Kasumi-1 (cell line): ENCODE data around the gene ZNF346.
"Not testable (repeated sequence)": the region's sequence is repeated elsewhere in the genome, so short reads cannot be mapped to it uniquely, and the experiment has no call there.

Source experiments
- DNase-seq, 2 experiments: peaks; one replicate each; lab custom pipeline; 2025; lab: John Stamatoyannopoulos, UW

Gene ZNF346, protein sequence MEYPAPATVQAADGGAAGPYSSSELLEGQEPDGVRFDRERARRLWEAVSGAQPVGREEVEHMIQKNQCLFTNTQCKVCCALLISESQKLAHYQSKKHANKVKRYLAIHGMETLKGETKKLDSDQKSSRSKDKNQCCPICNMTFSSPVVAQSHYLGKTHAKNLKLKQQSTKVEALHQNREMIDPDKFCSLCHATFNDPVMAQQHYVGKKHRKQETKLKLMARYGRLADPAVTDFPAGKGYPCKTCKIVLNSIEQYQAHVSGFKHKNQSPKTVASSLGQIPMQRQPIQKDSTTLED

DNA sequence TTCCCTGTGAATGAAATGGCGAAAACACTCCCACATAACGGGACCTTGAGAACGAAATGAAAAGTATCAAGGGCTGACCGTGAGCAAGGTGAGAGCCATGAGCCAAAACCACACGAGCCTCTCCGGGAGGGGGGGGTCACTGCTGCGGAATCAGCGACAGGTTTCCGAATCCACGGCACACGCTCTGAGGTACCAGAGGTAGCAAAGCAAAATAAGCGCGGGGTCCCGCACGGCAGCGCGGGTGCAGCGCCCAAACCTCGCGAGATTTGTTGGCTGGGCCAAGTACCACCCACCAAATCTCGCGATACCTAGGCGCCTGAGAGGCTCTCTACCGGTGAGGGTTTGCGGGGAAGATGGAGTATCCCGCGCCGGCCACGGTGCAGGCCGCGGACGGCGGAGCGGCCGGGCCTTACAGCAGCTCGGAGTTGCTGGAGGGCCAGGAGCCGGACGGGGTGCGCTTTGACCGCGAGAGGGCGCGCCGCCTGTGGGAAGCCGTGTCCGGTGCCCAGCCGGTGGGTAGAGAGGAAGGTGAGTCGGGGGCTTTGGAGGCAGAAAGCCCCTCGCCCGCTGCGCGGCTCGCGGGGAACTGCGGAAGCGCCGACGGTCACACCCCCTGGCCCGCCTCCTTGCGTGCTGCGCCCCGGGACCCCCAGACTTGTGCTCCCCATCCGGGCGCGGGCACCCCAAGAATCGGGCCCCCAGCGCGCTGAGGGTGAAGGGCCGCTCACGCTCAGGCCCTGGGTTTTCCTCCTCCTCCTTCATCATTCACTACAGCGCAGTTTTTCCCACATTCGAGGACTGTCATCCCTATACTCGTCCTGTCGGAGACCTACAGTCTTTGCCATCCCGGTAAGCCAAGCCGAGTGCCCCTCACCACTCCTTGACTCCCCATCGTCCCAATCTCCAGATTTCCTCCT is at the start of gene ZNF346:
ZNF346 (plus strand) TSS at position 311 of the 917 bp plus-strand sequence; CDS start at position 354, 43 bp downstream.
- DNase-seq, result peak; percentile 88 to 89

DNA sequence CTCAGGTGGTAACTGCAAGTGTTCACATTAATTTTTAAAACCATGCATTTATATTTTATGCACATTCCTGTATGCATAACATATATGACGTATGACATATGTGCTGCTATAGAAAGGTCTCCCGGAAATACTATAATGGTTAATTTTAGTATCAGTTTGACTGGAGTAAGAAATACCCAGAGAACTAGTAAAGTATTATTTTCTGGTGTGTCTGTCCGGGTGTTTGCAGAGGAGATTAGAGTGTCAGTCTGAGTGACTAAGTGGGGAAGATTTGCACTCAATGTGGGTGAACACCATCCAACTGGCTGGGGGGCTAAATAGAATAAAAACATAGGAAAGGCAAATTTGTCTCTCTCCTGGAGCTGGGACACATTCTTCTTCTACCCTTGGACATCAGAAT is 42.8 kb upstream of the ZNF346 start:
- no peak for DNase-seq

DNA sequence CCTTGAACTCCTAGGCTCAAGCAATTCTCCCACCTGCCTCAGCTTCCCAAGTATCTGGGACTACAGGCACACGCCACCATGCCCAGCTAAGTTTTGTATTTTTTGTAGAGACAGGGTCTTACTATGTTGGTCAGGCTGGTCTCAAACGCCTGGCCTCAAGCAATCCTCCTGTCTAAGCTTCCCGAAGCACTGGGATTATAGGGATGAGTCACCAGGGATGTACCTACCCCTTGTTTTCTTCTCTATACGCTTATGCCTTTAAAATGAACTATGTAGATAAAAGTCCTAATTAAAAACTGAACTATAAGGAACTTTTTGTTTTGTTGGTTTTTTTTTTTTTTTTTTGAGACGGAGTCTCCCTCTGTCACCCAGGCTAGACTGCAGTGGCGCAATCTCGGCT is 41.7 kb upstream of the ZNF346 start:
- DNase-seq, result no peak

DNA sequence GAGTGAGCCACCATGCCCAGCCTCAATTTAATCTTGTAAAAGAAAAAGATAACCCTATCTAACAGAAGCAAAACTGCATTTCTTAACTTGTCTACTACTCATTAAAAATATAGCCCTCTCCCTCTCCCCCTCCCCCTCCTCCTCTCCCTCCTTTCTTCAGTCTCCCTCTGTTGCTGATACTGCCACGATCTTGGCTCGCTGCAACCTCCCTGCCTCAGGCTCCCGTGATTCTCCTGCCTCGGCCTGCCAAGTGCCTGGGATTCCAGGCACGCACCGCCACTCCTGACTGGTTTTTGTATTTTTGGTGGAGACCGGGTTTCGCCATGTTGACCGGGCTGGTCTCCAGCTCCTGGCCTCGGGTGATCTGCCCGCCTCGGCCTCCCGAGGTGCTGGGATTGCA is 39.4 kb upstream of the ZNF346 start:
- DNase-seq, result not testable (repeated sequence)

DNA sequence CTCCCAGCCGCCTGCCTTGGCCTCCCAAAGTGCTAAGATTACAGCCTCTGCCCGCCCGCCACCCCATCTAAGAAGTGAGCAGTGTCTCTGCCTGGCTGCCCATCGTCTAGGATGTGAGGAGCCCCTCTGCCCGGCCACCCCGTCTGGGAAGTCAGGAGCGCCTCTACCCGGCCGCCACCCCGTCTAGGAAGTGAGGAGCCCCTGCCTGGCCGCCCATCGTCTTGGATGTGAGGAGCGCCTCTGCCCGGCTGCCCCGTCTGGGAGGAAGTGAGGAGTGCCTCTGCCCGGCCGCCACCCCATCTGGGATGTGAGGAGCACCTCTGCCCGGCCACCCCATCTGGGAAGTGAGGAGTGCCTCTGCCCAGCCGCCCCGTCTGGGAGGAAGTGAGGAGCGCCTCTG is 38.9 kb upstream of the ZNF346 start:
- not testable (repeated sequence) for DNase-seq

DNA sequence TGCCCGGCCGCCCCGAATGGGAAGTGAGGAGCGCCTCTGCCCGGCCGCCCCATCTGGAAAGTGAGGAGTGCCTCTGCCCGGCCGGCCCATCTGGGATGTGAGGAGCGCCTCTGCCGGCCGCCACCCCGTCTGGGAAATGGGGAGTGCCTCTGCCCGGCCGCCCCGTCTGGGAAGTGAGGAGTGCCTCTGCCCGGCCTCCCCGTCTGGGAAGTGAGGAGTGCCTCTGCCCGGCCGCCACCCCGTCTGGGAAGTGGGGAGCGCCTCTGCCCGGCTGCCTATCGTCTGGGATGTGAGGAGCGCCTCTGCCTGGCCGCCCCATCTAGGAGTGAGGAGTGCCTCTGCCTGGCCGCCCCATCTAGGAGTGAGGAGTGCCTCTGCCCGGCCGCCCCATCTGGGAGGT is 38.3 kb upstream of the ZNF346 start:
- not testable (repeated sequence) for DNase-seq

DNA sequence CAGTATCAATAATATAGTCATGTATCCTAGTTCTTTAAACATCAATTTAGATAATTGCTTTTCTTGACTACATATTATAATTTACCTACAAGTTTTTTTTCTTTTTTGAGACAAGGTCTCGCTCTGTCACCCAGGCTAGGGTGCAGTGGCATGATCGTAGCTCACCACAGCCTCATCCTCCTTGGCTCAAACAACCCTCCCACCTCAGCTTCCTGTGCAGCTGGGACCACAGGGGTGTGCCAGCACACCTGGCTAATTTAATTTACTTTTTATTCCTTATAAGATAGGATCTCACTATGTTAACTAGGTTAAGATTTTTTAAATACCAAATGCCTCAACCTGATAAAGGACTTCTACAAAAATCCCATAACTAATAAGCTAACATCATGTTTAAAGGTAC is 37.0 kb upstream of the ZNF346 start:
- no peak for DNase-seq

DNA sequence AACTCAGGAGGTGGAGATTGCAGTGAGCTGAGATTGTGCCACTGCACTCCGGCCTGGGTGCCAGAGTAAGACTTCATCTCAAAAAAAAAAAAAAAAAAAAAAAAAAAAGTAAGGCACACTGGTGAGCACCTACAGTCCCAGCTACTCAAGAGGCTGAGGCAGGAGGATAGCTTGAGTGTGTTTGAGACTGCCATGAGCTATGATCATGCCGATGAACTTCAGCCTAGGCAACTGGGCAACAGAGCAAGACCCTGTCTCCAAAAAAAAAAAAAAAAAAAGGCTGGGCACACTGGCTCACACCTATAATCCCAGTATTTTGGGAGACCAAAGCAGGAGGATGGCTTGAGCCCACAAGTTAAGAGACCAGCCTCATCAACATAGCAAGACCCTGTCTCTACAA is 36.2 kb upstream of the ZNF346 start:
- DNase-seq, result no peak

DNA sequence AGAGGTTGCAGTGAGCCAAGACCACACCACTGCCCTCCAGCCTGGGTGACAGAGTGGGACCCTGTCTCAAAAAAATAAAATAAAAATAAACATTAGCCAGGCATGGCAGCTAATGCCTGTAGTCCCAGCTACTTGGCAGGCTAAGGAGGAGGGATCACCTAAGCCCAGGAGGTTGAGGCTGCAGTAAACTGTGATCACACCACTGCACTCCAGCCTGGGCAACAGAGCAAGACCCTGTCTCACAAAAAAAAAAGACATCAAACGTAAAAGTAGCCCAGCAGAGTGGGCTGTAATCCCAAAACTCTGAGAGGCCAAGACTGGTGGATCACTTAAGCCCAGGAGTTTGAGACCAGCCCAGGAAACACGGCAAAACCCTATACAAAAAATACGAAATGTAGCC is 34.9 kb upstream of the ZNF346 start:
- no peak for DNase-seq

DNA sequence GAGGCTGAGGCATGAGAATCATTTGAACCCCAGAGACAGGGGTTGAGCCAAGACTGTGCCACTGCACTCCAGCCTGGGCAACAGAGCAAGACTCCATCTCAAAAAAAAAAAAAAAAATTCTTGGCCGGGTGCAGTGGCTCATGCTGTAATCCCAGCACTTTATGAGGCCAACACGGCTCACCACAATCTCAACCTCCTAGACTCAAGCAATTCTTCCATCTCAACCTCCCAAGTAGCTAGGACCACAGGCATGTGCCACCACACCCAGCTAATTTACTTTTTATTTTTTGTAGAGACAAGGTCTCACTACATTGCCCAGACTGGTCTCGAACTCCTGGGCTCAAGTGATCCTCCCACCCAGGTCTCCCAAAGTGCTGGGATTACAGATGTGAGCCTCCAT is 29.4 kb upstream of the ZNF346 start:
- not testable (repeated sequence) for DNase-seq

DNA sequence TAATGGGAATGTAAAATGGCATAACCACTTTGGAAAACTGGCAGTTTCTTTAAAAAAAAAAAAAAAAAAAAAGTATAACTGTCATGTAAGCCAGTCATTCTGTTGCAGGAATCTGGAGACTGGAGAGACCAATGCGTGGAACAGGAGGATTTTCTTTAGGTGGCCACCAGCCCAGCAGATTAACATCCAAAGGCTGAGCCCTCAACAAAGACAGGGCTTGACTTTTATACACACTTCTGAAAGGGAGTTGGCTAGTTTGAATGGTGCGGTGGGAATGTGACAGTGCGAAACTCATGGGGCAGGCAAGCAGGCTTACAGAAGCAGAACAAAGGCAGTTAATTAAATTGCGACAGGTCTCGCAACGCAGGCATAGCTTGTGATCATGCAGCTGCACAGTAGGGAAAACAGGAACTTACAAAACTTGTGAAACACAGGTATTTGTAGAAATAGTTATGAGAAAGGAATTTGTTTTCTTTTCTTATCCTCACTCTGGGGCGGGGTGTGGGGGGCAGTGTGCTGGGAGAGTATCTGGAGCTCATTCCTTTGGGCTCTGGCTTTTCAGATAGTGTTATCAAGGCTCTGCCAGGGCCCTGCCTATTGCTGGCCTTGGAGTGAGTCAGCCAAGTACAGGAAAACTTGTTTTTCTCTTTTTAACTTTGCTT is 27.9 kb upstream of the ZNF346 start:
- peak; percentile 94 to 96 for DNase-seq

DNA sequence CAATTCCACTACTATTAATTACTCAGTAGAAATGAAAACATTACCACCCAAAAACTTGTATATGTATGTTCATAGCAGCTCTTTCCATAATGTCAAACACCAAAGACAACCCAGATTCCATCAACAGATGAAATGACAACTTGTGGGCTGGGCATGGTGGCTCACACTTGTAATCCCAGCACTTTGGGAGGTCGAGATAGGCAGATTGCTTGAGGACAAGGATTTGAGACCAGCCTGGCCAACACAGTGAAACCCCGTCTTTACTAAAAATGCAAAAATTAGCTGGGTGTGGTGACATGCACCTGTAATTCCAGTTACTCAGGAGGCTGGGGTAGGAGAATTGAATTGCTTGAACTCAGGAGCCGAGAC is 27.4 kb upstream of the ZNF346 start:
- no peak for DNase-seq

DNA sequence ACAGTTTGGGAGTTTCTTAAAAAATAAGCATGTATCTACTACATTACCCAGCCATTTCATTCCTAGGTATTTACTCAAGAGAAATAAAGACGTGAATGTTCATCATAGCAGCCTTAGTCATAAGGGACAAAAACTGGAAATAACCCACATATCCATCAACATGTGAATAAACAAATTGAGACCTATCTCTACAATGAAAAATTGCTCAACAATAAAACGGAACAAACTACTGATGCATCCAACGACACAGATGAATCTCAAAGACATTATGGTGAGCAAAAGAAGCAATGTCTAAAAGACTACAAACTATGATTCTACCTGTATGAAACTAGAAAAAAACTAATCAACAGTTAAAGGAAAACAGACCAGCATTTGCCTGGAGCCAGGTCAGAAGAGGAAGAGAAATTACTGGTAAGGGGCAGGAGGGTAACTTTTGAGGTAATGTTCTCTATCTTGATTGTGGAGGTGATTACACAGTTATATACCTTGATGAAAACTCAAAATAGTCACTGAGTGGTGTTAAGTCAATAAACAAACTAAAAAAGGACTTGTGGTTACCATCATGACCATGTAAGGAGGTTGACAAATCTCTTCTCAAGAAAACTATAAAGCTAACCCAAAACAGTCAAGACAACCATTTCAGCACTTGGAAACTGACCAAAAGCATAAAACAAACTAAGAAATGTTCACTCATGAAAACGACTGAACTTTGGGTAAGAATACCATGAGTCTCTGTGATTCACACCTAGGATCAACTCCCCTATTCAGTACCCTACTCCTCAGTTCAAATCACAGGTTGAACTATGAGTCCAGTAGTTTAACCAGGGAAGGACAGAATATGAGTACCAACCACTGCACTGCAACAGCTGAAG is 26.4 kb upstream of the ZNF346 start:
- DNase-seq, result no peak

DNA sequence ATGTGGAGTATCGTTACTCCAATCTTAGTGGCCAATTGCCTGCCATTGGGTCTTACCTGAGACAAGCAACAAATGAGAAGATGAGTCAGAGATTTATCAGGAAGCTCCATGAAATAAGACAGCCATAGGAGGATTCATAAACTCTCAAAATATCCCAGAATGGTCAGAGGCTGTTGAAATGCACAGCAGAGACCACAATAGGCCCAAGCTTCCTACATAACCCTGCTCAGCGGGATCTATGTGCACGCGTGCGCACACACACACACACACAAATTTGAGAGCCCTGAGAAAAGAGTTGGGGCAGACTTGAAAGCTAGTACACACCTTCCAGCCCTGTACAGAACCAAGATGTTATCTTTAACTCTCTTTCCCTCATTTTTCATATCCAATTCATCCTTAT is 25.7 kb upstream of the ZNF346 start:
- DNase-seq, result no peak

DNA sequence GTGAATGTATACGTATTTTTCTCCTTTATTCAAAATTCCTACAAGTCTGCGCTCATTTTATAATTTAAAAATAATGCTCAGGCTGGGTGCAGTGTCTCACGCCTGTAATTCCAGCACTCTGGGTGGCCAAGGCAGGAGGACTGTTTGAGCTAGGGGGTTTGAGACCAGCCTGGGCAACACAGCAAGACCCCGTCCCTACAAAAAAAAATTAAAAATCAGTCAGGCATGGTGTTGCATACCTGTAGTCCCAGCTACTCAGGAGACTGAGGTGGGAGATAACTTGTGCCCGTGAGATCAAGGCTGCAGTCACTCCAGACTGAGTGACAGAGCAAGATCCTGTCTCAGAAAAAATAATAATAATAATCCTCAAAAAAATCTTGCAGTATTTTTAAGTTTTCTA is 23.7 kb upstream of the ZNF346 start:
- no peak for DNase-seq

DNA sequence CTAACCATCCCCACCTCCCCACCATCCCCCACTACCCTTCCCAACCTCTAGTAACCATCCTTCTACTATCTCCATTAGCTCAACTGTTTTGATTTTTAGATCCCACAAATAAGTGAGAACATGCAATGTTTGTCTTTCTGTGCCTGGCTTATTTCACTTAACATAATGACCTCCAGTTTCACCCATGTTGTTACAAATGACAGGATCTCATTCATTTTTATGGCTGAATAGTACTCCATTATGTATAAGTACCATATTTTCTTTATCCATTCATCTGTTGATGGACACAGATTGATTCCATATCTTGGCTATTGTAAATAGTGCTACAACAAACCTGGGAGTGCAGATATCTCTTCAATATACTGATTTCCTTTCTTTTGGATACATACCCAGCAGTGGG is 23.0 kb upstream of the ZNF346 start:
- not testable (repeated sequence) for DNase-seq

DNA sequence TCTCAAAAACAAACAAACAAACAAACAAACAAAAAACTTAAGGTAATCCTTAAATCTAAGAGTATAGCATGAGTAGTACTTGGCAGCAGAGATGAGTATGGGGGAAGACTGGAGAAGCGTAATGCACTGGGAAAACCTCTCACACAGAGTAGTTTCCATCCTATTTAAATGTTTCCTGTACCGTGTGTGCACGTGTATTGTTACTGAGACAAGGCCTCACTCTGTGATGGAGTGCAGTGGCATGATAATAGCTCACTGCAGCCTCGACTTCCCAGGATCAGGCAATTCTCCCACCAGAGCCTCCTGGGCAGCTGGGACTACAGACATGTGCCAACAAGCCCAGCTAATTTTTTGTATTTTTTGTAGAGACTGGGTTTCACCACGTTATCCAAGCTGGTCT is 18.8 kb upstream of the ZNF346 start:
- DNase-seq, result no peak

DNA sequence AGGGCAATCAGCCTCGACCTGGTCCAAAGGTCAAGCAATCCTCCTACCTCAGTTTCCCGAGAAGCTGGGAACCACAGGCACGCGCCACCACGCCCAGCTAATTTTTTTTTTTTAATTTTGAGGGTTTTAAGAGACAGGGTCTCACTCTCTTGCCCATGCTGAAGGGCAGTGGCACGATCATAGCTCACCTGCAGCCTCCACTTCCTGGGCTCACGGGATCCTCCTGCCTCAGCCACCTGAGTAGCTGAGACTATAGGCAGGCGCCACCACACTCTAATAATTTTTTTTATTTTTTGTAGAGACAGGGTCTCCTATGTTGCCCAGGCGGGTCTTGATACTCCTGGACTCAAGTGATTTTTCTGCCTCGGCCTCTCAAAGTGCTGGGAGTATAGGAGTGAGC is 17.5 kb upstream of the ZNF346 start:
- DNase-seq, result no peak

DNA sequence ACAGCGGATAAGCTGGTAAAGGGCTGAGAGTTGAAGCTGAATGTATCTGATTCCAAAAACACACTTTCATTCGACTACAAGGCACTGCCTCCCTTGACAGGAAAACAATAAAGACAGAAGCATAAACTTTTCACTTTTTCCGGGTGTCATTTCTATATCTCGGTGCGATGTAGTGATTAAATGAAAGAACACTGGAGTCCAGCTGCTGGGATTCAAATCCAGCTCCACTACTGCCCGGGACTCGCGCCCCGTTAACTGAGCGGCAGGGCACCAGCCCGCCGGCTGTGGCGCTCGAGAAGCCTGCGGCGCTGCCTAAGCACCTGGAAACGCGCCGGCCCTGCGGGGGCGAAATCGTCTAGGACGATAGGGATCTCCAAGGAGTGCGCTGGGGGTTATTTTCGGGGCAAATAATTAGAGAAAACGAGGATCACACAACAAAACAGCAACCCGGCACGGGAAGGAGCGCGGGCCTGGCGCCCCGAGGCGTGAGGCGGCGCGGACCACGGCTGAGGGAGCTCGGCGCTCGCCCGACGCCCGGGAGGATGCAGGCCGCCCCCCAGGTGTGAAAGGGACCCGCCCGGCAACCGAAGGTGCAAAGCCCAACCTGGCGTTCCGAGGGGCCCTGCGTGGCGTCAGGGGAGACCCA is 16.8 kb upstream of the ZNF346 start:
- DNase-seq, result peak; percentile 43 to 44

DNA sequence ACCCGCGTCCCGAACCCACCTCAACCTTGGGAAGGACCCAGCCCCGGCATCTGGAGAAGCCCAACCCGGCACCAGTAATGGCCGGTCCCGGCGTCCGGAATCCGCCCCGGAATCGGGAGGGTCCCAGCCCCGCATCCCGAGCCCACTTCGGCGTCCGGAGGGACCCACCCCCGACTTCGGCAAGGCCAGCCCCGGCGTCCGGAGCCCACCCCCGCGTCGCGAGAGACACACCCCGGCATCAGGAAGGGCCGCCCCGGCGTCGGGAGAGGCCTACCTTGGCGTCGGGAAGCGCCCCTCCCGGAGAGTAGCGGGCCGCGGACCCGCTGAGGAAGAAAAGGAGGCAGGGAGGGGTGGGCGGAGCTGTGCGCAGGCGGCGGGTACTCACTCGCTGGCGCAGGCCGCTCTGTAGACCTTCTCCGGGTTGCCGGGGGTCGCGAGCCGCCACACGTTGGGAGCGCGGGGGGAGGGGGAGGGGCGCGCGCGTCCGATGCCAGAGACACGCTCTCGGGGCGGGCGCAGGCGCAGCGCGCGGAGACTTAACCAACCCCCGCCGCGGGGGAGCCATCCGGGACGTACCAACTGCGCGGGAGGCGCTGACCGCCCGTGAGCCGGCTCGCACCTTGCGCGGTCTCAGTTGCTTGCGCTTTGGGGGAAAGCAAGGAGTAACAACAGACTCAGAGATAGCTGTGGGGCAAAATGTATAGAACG is 16.1 kb upstream of the ZNF346 start, which contains the start of gene UIMC1:
UIMC1 (minus strand) TSS at position 515 of the 708 bp plus-strand sequence. CDS start 24,164 bp downstream, outside the sequence.
- peak; percentile 80 to 83 for DNase-seq
